IMR-90 (cell line): Measurements from ENCODE around the gene ZMIZ1.
A peak's percentile ranks its signal among the peaks of the same experiment; 100 is the strongest.

Source experiments
- BHLHE40 ChIP-seq: fragments of 150-350 bp; IDR thresholded peaks from 2 replicates; pipeline ENCODE4 v1.6.1; 2016; ENCODE audit warnings: mild to moderate bottlenecking, low read depth, low read length
- CTCF ChIP-seq: conservative IDR thresholded peaks from 2 replicates; pipeline ENCODE4 v1.5.1; 2012; ENCODE audit warnings: mild to moderate bottlenecking, low read depth, low read length, improper control_type of control experiment
- POLR2A ChIP-seq: IDR thresholded peaks from 2 replicates; pipeline ENCODE4 v1.6.1; 2012; ENCODE audit warnings: mild to moderate bottlenecking, low read depth, low read length
- RCOR1 ChIP-seq: IDR thresholded peaks from 2 replicates; pipeline ENCODE4 v1.6.1; 2012; ENCODE audit warnings: mild to moderate bottlenecking, low read length, improper control_type of control experiment; ENCODE audit not compliant: insufficient replicate concordance
- RFX5 ChIP-seq: IDR thresholded peaks from 2 replicates; pipeline ENCODE4 v1.8.0; 2012; ENCODE audit warnings: low read depth, mild to moderate bottlenecking, low read length, moderate library complexity
- USF2 ChIP-seq: fragments of 150-350 bp; IDR thresholded peaks from 2 replicates; pipeline ENCODE4 v1.6.1; 2017; ENCODE audit warnings: mild to moderate bottlenecking, antibody characterized with exemption, low read length, low read depth

GRCh38 chr10:79196470-79197461 is 128.0 kb downstream of the ZMIZ1 start:
- TF ChIP-seq CTCF (peak; percentile 73), USF2 (no peak), RFX5 (no peak), POLR2A (no peak), BHLHE40 (no peak), RCOR1 (no peak)
